HG02678 (cell line): ENCODE results near the gene MSRB3.
"Not testable (repeated sequence)": the region's sequence is repeated elsewhere in the genome, so short reads cannot be mapped to it uniquely, and the experiment has no call there.

Experiments used
- ATAC-seq: cut with Tn5 transposase; IDR thresholded peaks from one replicate; pipeline ENCODE4 v1.9.1; 2021; ENCODE audit warnings: mild to moderate bottlenecking, moderate library complexity; ENCODE audit not compliant: unreplicated experiment

Gene MSRB3

GRCh38 chr12:65285532-65285931, 7.0 kb downstream of the MSRB3 start:
- not testable (repeated sequence) for ATAC-seq

- no peak for ATAC-seq
These were observed 8.9 kb downstream of the MSRB3 start for GRCh38 chr12:65287426-65287825.

GRCh38 chr12:65292241-65292640, 13.8 kb downstream of the MSRB3 start:
- ATAC-seq: no peak

- no peak for ATAC-seq
These were observed 15.3 kb downstream of the MSRB3 start for GRCh38 chr12:65293735-65294134.

GRCh38 chr12:65294641-65295262, 16.3 kb downstream of the MSRB3 start:
- no peak for ATAC-seq

- no peak for ATAC-seq
These were observed 18.2 kb downstream of the MSRB3 start for GRCh38 chr12:65296508-65297265.

- no peak for ATAC-seq
These were observed 21.6 kb downstream of the MSRB3 start for GRCh38 chr12:65300097-65300496.

GRCh38 chr12:65300679-65301349, 22.3 kb downstream of the MSRB3 start:
- no peak for ATAC-seq

GRCh38 chr12:65302891-65303290, 24.4 kb downstream of the MSRB3 start:
- no peak for ATAC-seq

GRCh38 chr12:65305346-65305950, 27.0 kb downstream of the MSRB3 start:
- no peak for ATAC-seq

- ATAC-seq: no peak
These were observed 28.1 kb downstream of the MSRB3 start for GRCh38 chr12:65306366-65307168.

GRCh38 chr12:65307169-65307501, 28.7 kb downstream of the MSRB3 start:
- ATAC-seq: no peak

GRCh38 chr12:65308006-65308405, 29.5 kb downstream of the MSRB3 start:
- ATAC-seq: no peak

GRCh38 chr12:65308601-65309071, 30.2 kb downstream of the MSRB3 start:
- no peak for ATAC-seq

GRCh38 chr12:65311260-65311659, 32.8 kb downstream of the MSRB3 start:
- ATAC-seq: no peak

GRCh38 chr12:65313719-65314317, 35.3 kb downstream of the MSRB3 start:
- no peak for ATAC-seq

GRCh38 chr12:65315238-65315637, 36.8 kb downstream of the MSRB3 start:
- ATAC-seq: not testable (repeated sequence)

GRCh38 chr12:65318186-65318685, 39.8 kb downstream of the MSRB3 start:
- no peak for ATAC-seq

GRCh38 chr12:65319688-65320200, 41.3 kb downstream of the MSRB3 start:
- ATAC-seq: no peak

- ATAC-seq: no peak
These were observed 44.6 kb downstream of the MSRB3 start for GRCh38 chr12:65323070-65323469.
